GM23338 (cell line): ENCODE results near the gene CEP20.

Source experiments
- TF ChIP-seq, protein P1 (sequence below), 2 experiments: fragments of 200-600 bp in 1 of 2; sonication (generic) in 1 of 2; conservative IDR thresholded peaks; 2 replicates each; pipeline versions ENCODE4 v1.5.1 to v1.6.1; 2016 to 2017; ENCODE audit warnings: antibody characterized with exemption in 2 of 2, low read depth in 2 of 2, mild to moderate bottlenecking in 2 of 2, moderate library complexity in 1 of 2
- TF ChIP-seq, protein P2 (sequence below): IDR thresholded peaks from one replicate; pipeline ENCODE4 v1.6.1; 2018; ENCODE audit warnings: antibody characterized with exemption; ENCODE audit not compliant: unreplicated experiment

DNA sequence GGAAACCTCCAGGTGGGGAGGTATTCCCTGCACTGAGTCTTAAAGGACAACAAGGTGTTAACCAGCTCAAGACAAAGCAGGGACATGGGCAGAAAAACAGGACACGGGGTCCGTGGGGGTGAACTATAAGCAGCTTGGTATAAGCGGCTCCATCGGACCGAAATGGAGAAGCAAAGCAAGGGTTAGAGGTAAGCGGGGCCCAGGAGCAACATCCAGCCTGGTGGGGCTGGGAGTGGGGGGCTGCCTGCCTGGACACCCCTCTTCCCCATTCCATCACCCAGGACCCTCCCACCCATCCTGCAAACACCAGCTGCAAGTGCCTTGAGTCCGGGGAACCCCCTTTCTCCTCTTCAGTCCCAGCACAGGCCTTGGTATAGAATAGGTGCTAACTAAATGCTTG lies 61.1 kb downstream of the CEP20 start:
- TF ChIP-seq, protein P1, sequence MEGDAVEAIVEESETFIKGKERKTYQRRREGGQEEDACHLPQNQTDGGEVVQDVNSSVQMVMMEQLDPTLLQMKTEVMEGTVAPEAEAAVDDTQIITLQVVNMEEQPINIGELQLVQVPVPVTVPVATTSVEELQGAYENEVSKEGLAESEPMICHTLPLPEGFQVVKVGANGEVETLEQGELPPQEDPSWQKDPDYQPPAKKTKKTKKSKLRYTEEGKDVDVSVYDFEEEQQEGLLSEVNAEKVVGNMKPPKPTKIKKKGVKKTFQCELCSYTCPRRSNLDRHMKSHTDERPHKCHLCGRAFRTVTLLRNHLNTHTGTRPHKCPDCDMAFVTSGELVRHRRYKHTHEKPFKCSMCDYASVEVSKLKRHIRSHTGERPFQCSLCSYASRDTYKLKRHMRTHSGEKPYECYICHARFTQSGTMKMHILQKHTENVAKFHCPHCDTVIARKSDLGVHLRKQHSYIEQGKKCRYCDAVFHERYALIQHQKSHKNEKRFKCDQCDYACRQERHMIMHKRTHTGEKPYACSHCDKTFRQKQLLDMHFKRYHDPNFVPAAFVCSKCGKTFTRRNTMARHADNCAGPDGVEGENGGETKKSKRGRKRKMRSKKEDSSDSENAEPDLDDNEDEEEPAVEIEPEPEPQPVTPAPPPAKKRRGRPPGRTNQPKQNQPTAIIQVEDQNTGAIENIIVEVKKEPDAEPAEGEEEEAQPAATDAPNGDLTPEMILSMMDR (conservative IDR thresholded peaks at IDR 0.05; ENCODE audit: low read depth in 2 of 2): no peak
- TF ChIP-seq, protein P2, sequence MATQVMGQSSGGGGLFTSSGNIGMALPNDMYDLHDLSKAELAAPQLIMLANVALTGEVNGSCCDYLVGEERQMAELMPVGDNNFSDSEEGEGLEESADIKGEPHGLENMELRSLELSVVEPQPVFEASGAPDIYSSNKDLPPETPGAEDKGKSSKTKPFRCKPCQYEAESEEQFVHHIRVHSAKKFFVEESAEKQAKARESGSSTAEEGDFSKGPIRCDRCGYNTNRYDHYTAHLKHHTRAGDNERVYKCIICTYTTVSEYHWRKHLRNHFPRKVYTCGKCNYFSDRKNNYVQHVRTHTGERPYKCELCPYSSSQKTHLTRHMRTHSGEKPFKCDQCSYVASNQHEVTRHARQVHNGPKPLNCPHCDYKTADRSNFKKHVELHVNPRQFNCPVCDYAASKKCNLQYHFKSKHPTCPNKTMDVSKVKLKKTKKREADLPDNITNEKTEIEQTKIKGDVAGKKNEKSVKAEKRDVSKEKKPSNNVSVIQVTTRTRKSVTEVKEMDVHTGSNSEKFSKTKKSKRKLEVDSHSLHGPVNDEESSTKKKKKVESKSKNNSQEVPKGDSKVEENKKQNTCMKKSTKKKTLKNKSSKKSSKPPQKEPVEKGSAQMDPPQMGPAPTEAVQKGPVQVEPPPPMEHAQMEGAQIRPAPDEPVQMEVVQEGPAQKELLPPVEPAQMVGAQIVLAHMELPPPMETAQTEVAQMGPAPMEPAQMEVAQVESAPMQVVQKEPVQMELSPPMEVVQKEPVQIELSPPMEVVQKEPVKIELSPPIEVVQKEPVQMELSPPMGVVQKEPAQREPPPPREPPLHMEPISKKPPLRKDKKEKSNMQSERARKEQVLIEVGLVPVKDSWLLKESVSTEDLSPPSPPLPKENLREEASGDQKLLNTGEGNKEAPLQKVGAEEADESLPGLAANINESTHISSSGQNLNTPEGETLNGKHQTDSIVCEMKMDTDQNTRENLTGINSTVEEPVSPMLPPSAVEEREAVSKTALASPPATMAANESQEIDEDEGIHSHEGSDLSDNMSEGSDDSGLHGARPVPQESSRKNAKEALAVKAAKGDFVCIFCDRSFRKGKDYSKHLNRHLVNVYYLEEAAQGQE: no peak
